SK-N-MC (cell line): ENCODE measurements around the gene NPLOC4.

ENCODE experiments used
- EZH2 ChIP-seq: fragments of 200-600 bp; sonication (generic); IDR thresholded peaks from one replicate; pipeline ENCODE4 v1.6.1; 2017; ENCODE audit warnings: antibody characterized with exemption
- POLR2AphosphoS5 ChIP-seq: IDR thresholded peaks from 2 replicates; pipeline ENCODE4 v1.6.1; 2012; ENCODE audit warnings: mild to moderate bottlenecking, low read depth, low read length, borderline replicate concordance

- no peak for TF ChIP-seq POLR2AphosphoS5
- TF ChIP-seq EZH2 = no peak
Observed at GRCh38 chr17:81656118-81656743, 19.3 kb upstream of the NPLOC4 start, which contains the start of gene PDE6G.
